OCI-LY1 (cell line): ENCODE measurements around the gene KIRREL2.

Source experiments
- CTCF ChIP-seq: fragments of 200-600 bp; sonication (generic), shearing (Covaris generic); IDR thresholded peaks from 2 replicates; pipeline ENCODE4 v1.5.1; 2017; ENCODE audit warnings: mild to moderate bottlenecking, antibody characterized with exemption, low read length, moderate library complexity, mixed read lengths
- EZH2 ChIP-seq: fragments of 200-600 bp; sonication (generic), shearing (Covaris generic); IDR thresholded peaks from 2 replicates; pipeline ENCODE4 v1.8.0; 2017; ENCODE audit warnings: borderline replicate concordance, mixed run types, mild to moderate bottlenecking, antibody characterized with exemption, low read length, moderate library complexity, mixed read lengths

GRCh38 chr19:35868823-35869326, 12.2 kb downstream of the KIRREL2 start:
- no peak for TF ChIP-seq CTCF
- no peak for TF ChIP-seq EZH2
